ENCODE data around the gene AGAP3. TPM values are rescaled to one million over a fixed set of nuclear protein-coding genes. Genes with fewer than 3 reads are reported as not detected.

Gene AGAP3
- total RNA-seq, 1 donor from 2014 or later, result 114 TPM

- H3K4me3 Mint-ChIP-seq (ENCODE audit: low read depth), result no peak overlapping the region
- H3K27me3 Mint-ChIP-seq, result peaks cover 29% of the 10 kb centered on the region
- TF ChIP-seq, protein P1, sequence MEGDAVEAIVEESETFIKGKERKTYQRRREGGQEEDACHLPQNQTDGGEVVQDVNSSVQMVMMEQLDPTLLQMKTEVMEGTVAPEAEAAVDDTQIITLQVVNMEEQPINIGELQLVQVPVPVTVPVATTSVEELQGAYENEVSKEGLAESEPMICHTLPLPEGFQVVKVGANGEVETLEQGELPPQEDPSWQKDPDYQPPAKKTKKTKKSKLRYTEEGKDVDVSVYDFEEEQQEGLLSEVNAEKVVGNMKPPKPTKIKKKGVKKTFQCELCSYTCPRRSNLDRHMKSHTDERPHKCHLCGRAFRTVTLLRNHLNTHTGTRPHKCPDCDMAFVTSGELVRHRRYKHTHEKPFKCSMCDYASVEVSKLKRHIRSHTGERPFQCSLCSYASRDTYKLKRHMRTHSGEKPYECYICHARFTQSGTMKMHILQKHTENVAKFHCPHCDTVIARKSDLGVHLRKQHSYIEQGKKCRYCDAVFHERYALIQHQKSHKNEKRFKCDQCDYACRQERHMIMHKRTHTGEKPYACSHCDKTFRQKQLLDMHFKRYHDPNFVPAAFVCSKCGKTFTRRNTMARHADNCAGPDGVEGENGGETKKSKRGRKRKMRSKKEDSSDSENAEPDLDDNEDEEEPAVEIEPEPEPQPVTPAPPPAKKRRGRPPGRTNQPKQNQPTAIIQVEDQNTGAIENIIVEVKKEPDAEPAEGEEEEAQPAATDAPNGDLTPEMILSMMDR (IDR thresholded peaks at IDR 0.05; ENCODE audit: unreplicated experiment), result no peak
- no peak overlapping the region for H3K27ac Mint-ChIP-seq
- no peaks in the 10 kb centered on the region for H3K36me3 Mint-ChIP-seq (ENCODE audit: insufficient read depth)
- H3K9me3 Mint-ChIP-seq (ENCODE audit: low read depth), result no peaks in the 10 kb centered on the region
- H3K4me1 Mint-ChIP-seq (ENCODE audit: low read depth), result no peaks in the 10 kb centered on the region
- DNase-seq (ENCODE audit: low spot score, unreplicated experiment), result no peak
Observed at GRCh38 chr7:151187409-151188251, 101.4 kb downstream of the AGAP3 start.

DNA sequence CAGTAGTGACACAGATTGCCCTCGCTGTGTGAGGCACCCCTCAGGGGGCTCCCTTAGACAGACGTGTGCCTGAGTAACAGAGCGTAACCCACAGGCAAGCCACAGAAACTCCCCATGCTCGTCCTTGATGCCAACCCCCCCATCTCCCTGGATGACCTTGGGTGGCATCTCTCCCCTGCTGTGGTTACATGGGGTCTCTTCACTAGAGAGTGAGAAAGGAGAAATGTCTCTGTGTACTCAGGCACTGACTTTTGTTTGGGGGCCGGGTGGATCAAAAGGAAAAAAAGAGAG, 101.9 kb downstream of the AGAP3 start:
- peaks cover 30% of the 10 kb centered on the region for H3K27me3 Mint-ChIP-seq
- H3K9me3 Mint-ChIP-seq (ENCODE audit: low read depth), result no peaks in the 10 kb centered on the region
- TF ChIP-seq, protein P1 (IDR thresholded peaks at IDR 0.05; ENCODE audit: unreplicated experiment), result no peak
- H3K27ac Mint-ChIP-seq, result no peak overlapping the region
- H3K4me1 Mint-ChIP-seq (ENCODE audit: low read depth), result no peaks in the 10 kb centered on the region
- H3K36me3 Mint-ChIP-seq (ENCODE audit: insufficient read depth), result no peaks in the 10 kb centered on the region
- no peak overlapping the region for H3K4me3 Mint-ChIP-seq (ENCODE audit: low read depth)
- DNase-seq (ENCODE audit: low spot score, unreplicated experiment), result no peak

DNA sequence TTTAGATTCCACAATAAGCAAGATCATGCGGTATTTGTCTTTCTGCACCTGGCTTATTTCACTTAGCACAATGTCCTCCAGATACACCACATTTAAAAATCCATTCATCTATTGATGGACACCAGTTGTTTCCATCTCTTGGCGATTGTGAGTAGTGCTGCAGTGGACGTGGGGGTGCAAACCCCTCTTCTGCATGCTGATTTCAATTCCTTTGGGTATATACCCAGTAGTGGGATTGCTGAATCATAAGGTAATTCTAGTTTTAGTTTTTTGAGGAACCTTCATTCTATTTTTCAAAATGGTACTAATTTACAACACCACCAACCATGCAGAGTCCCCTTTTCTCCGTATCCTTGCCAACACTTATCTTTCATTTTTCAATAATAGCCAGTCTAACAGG, 102.8 kb downstream of the AGAP3 start:
- TF ChIP-seq, protein P1 (IDR thresholded peaks at IDR 0.05; ENCODE audit: unreplicated experiment), result no peak
- H3K36me3 Mint-ChIP-seq (ENCODE audit: insufficient read depth), result no peaks in the 10 kb centered on the region
- H3K4me3 Mint-ChIP-seq (ENCODE audit: low read depth), result no peak overlapping the region
- H3K27ac Mint-ChIP-seq, result no peak overlapping the region
- H3K4me1 Mint-ChIP-seq (ENCODE audit: low read depth), result no peaks in the 10 kb centered on the region
- no peaks in the 10 kb centered on the region for H3K9me3 Mint-ChIP-seq (ENCODE audit: low read depth)
- no peak for DNase-seq (ENCODE audit: low spot score, unreplicated experiment)
- H3K27me3 Mint-ChIP-seq, result peaks cover 35% of the 10 kb centered on the region

- Mint-ChIP-seq H3K9me3 (ENCODE audit: low read depth) (no peaks in the 10 kb centered on the region), H3K36me3 (ENCODE audit: insufficient read depth) (no peaks in the 10 kb centered on the region), H3K27me3 (peaks cover 35% of the 10 kb centered on the region), H3K27ac (no peak overlapping the region), H3K4me1 (ENCODE audit: low read depth) (no peaks in the 10 kb centered on the region), H3K4me3 (ENCODE audit: low read depth) (no peak overlapping the region)
- DNase-seq (ENCODE audit: low spot score, unreplicated experiment), result no peak
- TF ChIP-seq, protein P1 (IDR thresholded peaks at IDR 0.05; ENCODE audit: unreplicated experiment), result no peak
Observed at GRCh38 chr7:151191544-151191943, 105.3 kb downstream of the AGAP3 start.

GRCh38 chr7:151192002-151192539, 105.8 kb downstream of the AGAP3 start:
- H3K4me1 Mint-ChIP-seq (ENCODE audit: low read depth), result no peaks in the 10 kb centered on the region
- no peak overlapping the region for H3K27ac Mint-ChIP-seq
- DNase-seq (ENCODE audit: low spot score, unreplicated experiment), result no peak
- TF ChIP-seq, protein P1 (IDR thresholded peaks at IDR 0.05; ENCODE audit: unreplicated experiment), result no peak
- H3K36me3 Mint-ChIP-seq (ENCODE audit: insufficient read depth), result no peaks in the 10 kb centered on the region
- H3K4me3 Mint-ChIP-seq (ENCODE audit: low read depth), result no peak overlapping the region
- no peaks in the 10 kb centered on the region for H3K9me3 Mint-ChIP-seq (ENCODE audit: low read depth)
- peaks cover 33% of the 10 kb centered on the region for H3K27me3 Mint-ChIP-seq
